Smooth muscle cell (in vitro differentiated cells): ENCODE data around the gene GNB5. TPM values are rescaled to one million over a fixed set of nuclear protein-coding genes. Genes with fewer than 3 reads are reported as not detected.

Experiments used
- DNase-seq: peaks from one replicate; lab custom pipeline; 2025; ENCODE audit not compliant: unreplicated experiment; lab: John Stamatoyannopoulos, UW
- H2AFZ ChIP-seq: fragments of 200-600 bp; sonication (generic); 2 replicates; pipeline ENCODE4 v1.6.0; 2016; ENCODE audit warnings: antibody characterized with exemption, low read depth, mild to moderate bottlenecking
- H3F3A ChIP-seq: fragments of 200-600 bp; sonication (generic); 2 replicates; pipeline ENCODE4 v1.6.0; 2017; ENCODE audit warnings: antibody characterized with exemption, low read depth
- H3K27ac ChIP-seq: fragments of 200-600 bp; sonication (generic); 2 replicates; pipeline ENCODE4 v1.5.1; 2016; ENCODE audit warnings: low read depth, mild to moderate bottlenecking
- H3K27me3 ChIP-seq: fragments of 200-600 bp; sonication (generic); 2 replicates; pipeline ENCODE4 v1.6.1; 2016; ENCODE audit warnings: low read depth, mild to moderate bottlenecking
- H3K36me3 ChIP-seq: fragments of 200-600 bp; sonication (generic); 2 replicates; pipeline ENCODE4 v1.5.1; 2016; ENCODE audit warnings: low read depth
- H3K4me1 ChIP-seq: fragments of 200-600 bp; sonication (generic); 2 replicates; pipeline ENCODE4 v1.5.1; 2016; ENCODE audit warnings: low read depth
- H3K4me2 ChIP-seq: fragments of 200-600 bp; sonication (generic); 2 replicates; pipeline ENCODE4 v1.6.0; 2016; ENCODE audit warnings: mild to moderate bottlenecking
- H3K4me3 ChIP-seq: fragments of 200-600 bp; sonication (generic); 2 replicates; pipeline ENCODE4 v1.5.1; 2016; ENCODE audit warnings: mild to moderate bottlenecking
- H3K79me2 ChIP-seq: fragments of 200-600 bp; sonication (generic); 2 replicates; pipeline ENCODE4 v1.6.0; 2016; ENCODE audit warnings: low read depth, mild to moderate bottlenecking
- H3K9ac ChIP-seq: fragments of 200-600 bp; sonication (generic); 2 replicates; pipeline ENCODE4 v1.6.0; 2016; ENCODE audit warnings: low read depth
- H3K9me3 ChIP-seq: fragments of 200-600 bp; sonication (generic); replicated peaks from 2 replicates; pipeline ENCODE4 v1.5.1; 2016; ENCODE audit warnings: low read depth
- H4K20me1 ChIP-seq: fragments of 200-600 bp; sonication (generic); 2 replicates; pipeline ENCODE4 v1.6.0; 2016; ENCODE audit warnings: low read depth
- CTCF ChIP-seq: fragments of 200-600 bp; sonication (generic); IDR thresholded peaks from 2 replicates; pipeline ENCODE4 v1.5.1; 2017; ENCODE audit warnings: borderline replicate concordance, mild to moderate bottlenecking, antibody characterized with exemption; ENCODE audit not compliant: insufficient read depth, poor library complexity, severe bottlenecking
- WGBS: methylation state at CpG from one replicate; pipeline ENCODE4 v1.1.7; 2016; ENCODE audit warnings: low lambda C conversion rate; 5-methylcytosine and 5-hydroxymethylcytosine counted together
- polyA plus RNA-seq: library from polyadenylated mRNA; unstranded; fragments of >200 nt; fragmentation: Nextera tagmentation; extraction: Ambion mirVana; gene quantifications from 2 replicates; pipeline ENCODE4 v1.2.1, GENCODE V29; 2016
- total RNA-seq: library from RNA; depleted of rRNA; stranded (reverse); fragments of >200 nt; gene quantifications from 2 replicates; pipeline ENCODE4 v1.2.3, GENCODE V29; 2014

GNB5 gene
- total and polyA plus RNA-seq, 2 experiments from 2014 or later: 14.0 to 25.1 TPM

- H3K9ac ChIP-seq: peak overlapping the region; percentile 76
- DNase-seq: no peak
- H3F3A ChIP-seq: peaks cover 13% of the 10 kb centered on the region
- peak overlapping the region; percentile 85 for H2AFZ ChIP-seq
- H3K79me2 ChIP-seq: no peaks in the 10 kb centered on the region
- peak overlapping the region; percentile 66 for H3K4me2 ChIP-seq
- peaks cover 9% of the 10 kb centered on the region for H3K4me1 ChIP-seq
- no peak for TF ChIP-seq CTCF
- H4K20me1 ChIP-seq: no peaks in the 10 kb centered on the region
- H3K4me3 ChIP-seq: no peak overlapping the region
- no peaks in the 10 kb centered on the region for H3K27me3 ChIP-seq
- WGBS: 56% methylated on average over 11 of the region's 11 CpGs
- H3K36me3 ChIP-seq: no peaks in the 10 kb centered on the region
- peak overlapping the region; percentile 94 for H3K27ac ChIP-seq
- no peaks in the 10 kb centered on the region for H3K9me3 ChIP-seq
These were observed 114.1 kb downstream of the GNB5 start for GRCh38 chr15:52076889-52077781.

GRCh38 chr15:52071570-52071969 lies 119.6 kb downstream of the GNB5 start:
- peaks cover 13% of the 10 kb centered on the region for H3F3A ChIP-seq
- no peak overlapping the region for H3K9ac ChIP-seq
- no peak overlapping the region for H3K27ac ChIP-seq
- H2AFZ ChIP-seq: no peak overlapping the region
- WGBS: 75% methylated on average over 10 of the region's 10 CpGs
- no peaks in the 10 kb centered on the region for H3K36me3 ChIP-seq
- H3K4me3 ChIP-seq: no peak overlapping the region
- no peaks in the 10 kb centered on the region for H3K79me2 ChIP-seq
- no peaks in the 10 kb centered on the region for H3K27me3 ChIP-seq
- no peaks in the 10 kb centered on the region for H4K20me1 ChIP-seq
- DNase-seq: no peak
- TF ChIP-seq CTCF: no peak
- H3K9me3 ChIP-seq: no peaks in the 10 kb centered on the region
- peaks cover under 1% of the 10 kb centered on the region for H3K4me1 ChIP-seq
- H3K4me2 ChIP-seq: no peak overlapping the region

GRCh38 chr15:52069559-52069958 lies 121.6 kb downstream of the GNB5 start:
- H3K4me3 ChIP-seq: no peak overlapping the region
- no peak for DNase-seq
- no peaks in the 10 kb centered on the region for H3K4me1 ChIP-seq
- H4K20me1 ChIP-seq: no peaks in the 10 kb centered on the region
- H3K9me3 ChIP-seq: no peaks in the 10 kb centered on the region
- H3K27ac ChIP-seq: no peak overlapping the region
- no peaks in the 10 kb centered on the region for H3K79me2 ChIP-seq
- H3K36me3 ChIP-seq: peaks cover 7% of the 10 kb centered on the region
- no peak overlapping the region for H3K9ac ChIP-seq
- TF ChIP-seq CTCF: no peak
- H2AFZ ChIP-seq: no peak overlapping the region
- no peaks in the 10 kb centered on the region for H3K27me3 ChIP-seq
- no peak overlapping the region for H3K4me2 ChIP-seq
- peaks cover 6% of the 10 kb centered on the region for H3F3A ChIP-seq
- 88% methylated on average over 5 of the region's 5 CpGs for WGBS
